Small intestine (tissue), 16 donors: ENCODE measurements around the gene ZFP28. TPM values are rescaled to one million over a fixed set of nuclear protein-coding genes. Genes with fewer than 3 reads are reported as not detected.

Experiments
- DNase-seq, 2 donors: peaks; one replicate each; pipeline versions ENCODE4 v3.0.0 to v3.0.0-alpha.2; 2013
- FAIRE-seq: peaks from 2 replicates; lab custom pipeline; 2012; peaks lifted over from hg19 to GRCh38; lab: Jason Lieb, UNC
- H3K27ac ChIP-seq, 3 donors: one replicate each; pipeline ENCODE4 v1.5.1; 2013; ENCODE audit warnings: low read length in 2 of 3, mild to moderate bottlenecking in 2 of 3, control low read depth in 1 of 3, inconsistent platforms in 1 of 3, low read depth in 1 of 3, moderate library complexity in 1 of 3
- H3K27me3 ChIP-seq, 3 donors: one replicate each; pipeline ENCODE4 v1.6.1; 2013; ENCODE audit warnings: low read length in 3 of 3, inconsistent platforms in 1 of 3; ENCODE audit not compliant: control insufficient read depth in 3 of 3, insufficient read depth in 3 of 3
- H3K36me3 ChIP-seq, 3 donors: one replicate each; pipeline ENCODE4 v1.6.1; 2013; ENCODE audit warnings: low read length in 3 of 3, inconsistent platforms in 1 of 3, low read depth in 1 of 3, mild to moderate bottlenecking in 1 of 3, moderate library complexity in 1 of 3; ENCODE audit not compliant: control insufficient read depth in 3 of 3, insufficient read depth in 2 of 3
- H3K4me1 ChIP-seq, 3 donors: one replicate each; pipeline ENCODE4 v1.6.1; 2013; ENCODE audit warnings: low read length in 2 of 3, inconsistent platforms in 1 of 3, low read depth in 1 of 3, mild to moderate bottlenecking in 1 of 3, moderate library complexity in 1 of 3; ENCODE audit not compliant: control insufficient read depth in 3 of 3, insufficient read depth in 2 of 3
- H3K4me3 ChIP-seq, 3 donors: one replicate each; pipeline ENCODE4 v1.5.1; 2013; ENCODE audit warnings: low read length in 3 of 3, control low read depth in 1 of 3, inconsistent platforms in 1 of 3, low read depth in 1 of 3, mild to moderate bottlenecking in 1 of 3, moderate library complexity in 1 of 3
- H3K9me3 ChIP-seq, 2 donors: one replicate each; pipeline ENCODE4 v1.6.1; 2013; ENCODE audit warnings: low read depth in 1 of 2, low read length in 1 of 2; ENCODE audit not compliant: control insufficient read depth in 2 of 2, insufficient read depth in 1 of 2
- WGBS, 3 donors: extraction: QIAGEN DNeasy Blood & Tissue Kit; methylation state at CpG; one replicate each; pipeline ENCODE4 v1.1.7; 2013; 5-methylcytosine and 5-hydroxymethylcytosine counted together
- long read RNA-seq, 10 donors: transcript quantifications; one replicate each; lab custom pipeline, GENCODE V29; 2026
- polyA plus RNA-seq, 4 donors: library from polyadenylated mRNA; stranded (reverse) in 3 of 4; unstranded in 1 of 4; fragments of 200-250 nt in 3 of 4; fragments of 120-200 nt in 1 of 4; gene quantifications; one replicate each; pipeline versions ENCODE4 v1.2.1 to v1.2.3, GENCODE V29; 2013
- donor health status: healthy with polysubstance abuse.
- donor health status: control.
- donor health status: control.
- donor health status: Bipolar disorder and iron deficiency.
- donor health status: healthy.

ZFP28 gene
- 1 to 10 TPM in 2 of 4 donors, under 1 TPM in 2; 0.22 to 6.1 (median 1.1) TPM for polyA plus RNA-seq
- long read RNA-seq, donor 1, partial matches to known transcripts = 0 of 4 reads
- long read RNA-seq, donor 1, other reads (novel, unspliced or antisense) = 0 of 4 reads
- long read RNA-seq, donor 2, full-length matches to known transcripts = 2 of 2 reads
- long read RNA-seq, donor 2, partial matches to known transcripts = 0 of 2 reads
- long read RNA-seq, donor 2, other reads (novel, unspliced or antisense) = 0 of 2 reads
- long read RNA-seq, donor 3, full-length matches to known transcripts = 2 of 2 reads
- long read RNA-seq, donor 3, partial matches to known transcripts = 0 of 2 reads
- long read RNA-seq, donor 3, other reads (novel, unspliced or antisense) = 0 of 2 reads
- long read RNA-seq, donor 4 = 0 reads
- long read RNA-seq, donor 5, full-length matches to known transcripts = 1 of 1 reads
- long read RNA-seq, donor 5, partial matches to known transcripts = 0 of 1 reads
- long read RNA-seq, donor 5, other reads (novel, unspliced or antisense) = 0 of 1 reads
- long read RNA-seq, donor 6 = 0 reads
- long read RNA-seq, donor 7, full-length matches to known transcripts = 2 of 2 reads
- long read RNA-seq, donor 7, partial matches to known transcripts = 0 of 2 reads
- long read RNA-seq, donor 7, other reads (novel, unspliced or antisense) = 0 of 2 reads
- long read RNA-seq, donor 8 = 0 reads
- long read RNA-seq, donor 9 = 0 reads
- long read RNA-seq, donor 10, full-length matches to known transcripts = 3 of 3 reads
- long read RNA-seq, donor 10, partial matches to known transcripts = 0 of 3 reads
- long read RNA-seq, donor 10, other reads (novel, unspliced or antisense) = 0 of 3 reads

- DNase-seq (peak in 1 of 2 donors; percentile 88), FAIRE-seq (no peak)
- H3K4me1 ChIP-seq = peaks cover 0 to 3% (median 0%) of the 10 kb centered on the region in 3 donors
- no peaks in the 10 kb centered on the region for H3K27me3 ChIP-seq
- H3K27ac ChIP-seq = peak within 1 kb of the TSS; percentile 82 to 99 (median 93)
- peaks cover 0 to 8% (median 4%) of the 10 kb centered on the region in 3 donors for H3K36me3 ChIP-seq
- H3K9me3 ChIP-seq = peaks cover 5 to 56% of the 10 kb centered on the region in 2 donors
- peak within 1 kb of the TSS; percentile 72 to 76 (median 72) for H3K4me3 ChIP-seq
- 2 to 7% (median 5%) methylated on average over 17 to 48 of the region's 65 CpGs for WGBS, 3 donors
Measured at GRCh38 chr19:56538761-56539263, at the start of gene ZFP28. Gene ZFP28, plus strand, starts transcription at chr19:56538948. Its CDS starts 71 bp downstream, at chr19:56539019.

- Histone ChIP-seq H3K27ac (no peak overlapping the region), H3K36me3 (peaks cover 0 to 2% (median 0%) of the 10 kb centered on the region in 3 donors), H3K9me3 (peaks cover 0 to 46% of the 10 kb centered on the region in 2 donors), H3K4me3 (no peak overlapping the region), H3K4me1 (no peaks in the 10 kb centered on the region), H3K27me3 (no peaks in the 10 kb centered on the region)
- DNase-seq (no peak), FAIRE-seq (no peak)
- WGBS, 3 donors = 80 to 89% (median 88%) methylated on average over 3 of the region's 3 CpGs
Measured at GRCh38 chr19:56491399-56491798, 47.3 kb upstream of the ZFP28 start.

- whole genome bisulfite sequencing, 3 donors = 84 to 93% (median 90%) methylated on average over 2 of the region's 2 CpGs
- no peak for FAIRE-seq
- H3K9me3 ChIP-seq = peaks cover 0 to 30% of the 10 kb centered on the region in 2 donors
Measured at GRCh38 chr19:56504581-56504980, 34.2 kb upstream of the ZFP28 start.

GRCh38 chr19:56507446-56508289 lies 31.1 kb upstream of the ZFP28 start, which contains the start of gene ZNF471:
Gene ZNF471, plus strand, starts transcription at chr19:56507855. Its CDS starts 3,717 bp downstream, at chr19:56511572.
- 4 to 8% (median 5%) methylated on average over 74 of the region's 74 CpGs for WGBS, 3 donors
- no peaks in the 10 kb centered on the region for H3K27me3 ChIP-seq
- peaks cover 0 to 29% of the 10 kb centered on the region in 2 donors for H3K9me3 ChIP-seq
- H3K4me3 ChIP-seq = peak within 1 kb of the TSS; percentile 54 to 80 (median 57)
- peak within 1 kb of the TSS; percentile 12 to 97 (median 95) for H3K27ac ChIP-seq
- peaks cover 0 to 4% (median 0%) of the 10 kb centered on the region in 3 donors for H3K4me1 ChIP-seq
- no peaks in the 10 kb centered on the region for H3K36me3 ChIP-seq
- DNase-seq = peak; percentile 87 to 99
- no peak for FAIRE-seq

More at GRCh38 chr19:56504581-56504980, 34.2 kb upstream of the ZFP28 start:
- peaks cover 0 to 2% (median 0%) of the 10 kb centered on the region in 3 donors for H3K36me3 ChIP-seq
- no peak overlapping the region for H3K4me3 ChIP-seq
- H3K27ac ChIP-seq = no peak overlapping the region
- no peak for DNase-seq
- H3K27me3 ChIP-seq = no peaks in the 10 kb centered on the region
- H3K4me1 ChIP-seq = peaks cover 0 to 4% (median 0%) of the 10 kb centered on the region in 3 donors

- H3K9me3 ChIP-seq = peaks cover 0 to 25% of the 10 kb centered on the region in 2 donors
- FAIRE-seq (no peak), DNase-seq (no peak)
- H3K4me1 ChIP-seq = peaks cover 0 to 4% (median 0%) of the 10 kb centered on the region in 3 donors
- 5 to 7% (median 5%) methylated on average over 17 of the region's 17 CpGs for WGBS, 3 donors
- H3K36me3 ChIP-seq = no peaks in the 10 kb centered on the region
- H3K4me3 ChIP-seq = peak overlapping the region; percentile 54 to 80 (median 57)
- H3K27me3 ChIP-seq = no peaks in the 10 kb centered on the region
- H3K27ac ChIP-seq = peak overlapping the region in 2 of 3 donors; percentile 95 to 97
Measured at GRCh38 chr19:56508290-56508778, 30.4 kb upstream of the ZFP28 start.

GRCh38 chr19:56525214-56525860 lies 13.4 kb upstream of the ZFP28 start:
- 85 to 93% (median 87%) methylated on average over 4 of the region's 4 CpGs for WGBS, 3 donors
- Histone ChIP-seq H3K4me1 (no peaks in the 10 kb centered on the region), H3K4me3 (no peak overlapping the region), H3K27me3 (no peaks in the 10 kb centered on the region), H3K36me3 (no peaks in the 10 kb centered on the region), H3K9me3 (peaks cover 5 to 58% of the 10 kb centered on the region in 2 donors), H3K27ac (no peak overlapping the region)
- no peak for DNase-seq
- no peak for FAIRE-seq

GRCh38 chr19:56537442-56537841 lies 1.3 kb upstream of the ZFP28 start:
- no peak for FAIRE-seq
- no peaks in the 10 kb centered on the region for H3K27me3 ChIP-seq
- H3K27ac ChIP-seq = no peak overlapping the region
- peaks cover 0 to 8% (median 4%) of the 10 kb centered on the region in 3 donors for H3K36me3 ChIP-seq
- DNase-seq = no peak
- peaks cover 0 to 3% (median 0%) of the 10 kb centered on the region in 3 donors for H3K4me1 ChIP-seq
- peaks cover 5 to 57% of the 10 kb centered on the region in 2 donors for H3K9me3 ChIP-seq
- H3K4me3 ChIP-seq = no peak overlapping the region
- WGBS, 3 donors = 92 to 98% (median 95%) methylated on average over 3 of the region's 3 CpGs
